ENCODE results near the gene DPP6. TPM values are rescaled to one million over a fixed set of nuclear protein-coding genes. Genes with fewer than 3 reads are reported as not detected.

DPP6 gene
- polyA plus RNA-seq, 1 of the 3 experiments (the other 2 are of a cell fraction), result not detected

DNA sequence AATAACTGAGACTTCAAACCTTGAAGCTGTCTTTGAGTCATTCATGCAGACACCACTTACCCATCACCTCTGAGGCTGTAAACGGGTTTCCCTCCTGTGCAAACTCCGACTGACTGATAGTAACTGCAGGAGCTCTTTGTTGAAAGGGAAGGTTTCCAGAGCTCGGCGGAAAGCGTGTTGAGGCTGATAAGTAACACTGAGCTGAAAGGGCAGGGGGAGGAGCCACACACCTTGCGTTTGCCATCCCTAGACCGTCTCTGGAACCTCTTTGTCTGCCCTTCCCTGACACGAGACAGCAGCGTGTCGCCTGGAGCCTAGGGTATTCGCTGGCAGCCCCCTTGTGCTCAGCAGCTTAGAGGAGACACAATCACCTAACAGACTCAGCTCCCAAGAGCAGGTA lies 816.7 kb downstream of the DPP6 start (continued):
- TF ChIP-seq REST (IDR thresholded peaks at IDR 0.05; ENCODE audit: low read depth, low read length), result no peak
- no peak for TF ChIP-seq ELF1 (IDR thresholded peaks at IDR 0.05)
- TF ChIP-seq MAX (IDR thresholded peaks at IDR 0.05; ENCODE audit: low read depth), result no peak
- no peak for TF ChIP-seq GABPA (IDR thresholded peaks at IDR 0.05; ENCODE audit: low read depth)
- no peak for TF ChIP-seq TEAD4 (IDR thresholded peaks at IDR 0.05; ENCODE audit: borderline replicate concordance, insufficient read depth)
- TF ChIP-seq RAD21 (IDR thresholded peaks at IDR 0.05; ENCODE audit: low read length), result no peak
- no peak for TF ChIP-seq POLR2AphosphoS5 (IDR thresholded peaks at IDR 0.05; ENCODE audit: low read depth, low read length)
- TF ChIP-seq RFX5 (IDR thresholded peaks at IDR 0.05; ENCODE audit: low read length), result no peak
- no peak for TF ChIP-seq MXI1 (IDR thresholded peaks at IDR 0.05; ENCODE audit: low read depth, low read length)

DNA sequence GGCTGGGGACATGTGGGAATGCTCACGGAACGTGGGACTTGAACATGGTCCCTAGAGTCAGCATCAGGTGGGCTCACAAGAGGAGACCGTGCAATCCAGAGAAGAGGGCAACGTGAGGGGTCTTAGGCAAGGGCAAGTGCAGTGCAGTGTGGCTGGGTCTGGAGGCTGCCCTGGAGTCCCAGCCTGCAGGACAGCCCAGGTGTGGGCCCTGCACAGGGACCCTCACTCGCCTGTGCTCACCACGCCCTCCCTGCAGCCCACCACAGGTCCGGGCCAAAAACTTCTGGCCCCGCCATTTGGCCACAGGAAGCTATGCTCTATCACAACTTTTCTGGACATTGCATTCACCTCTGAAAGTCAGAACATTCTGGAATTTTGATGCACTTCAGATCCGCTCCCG lies 817.2 kb downstream of the DPP6 start:
- POLR2A ChIA-PET, result no interaction called here
- Histone ChIP-seq H3K4me3 (ENCODE audit: low read depth in 2 of 2, low read length in 1 of 2) (no peak overlapping the region), H3K9me2 (no peaks in the 10 kb centered on the region), H3K79me2 (ENCODE audit: insufficient read depth) (no peaks in the 10 kb centered on the region), H4K20me1 (ENCODE audit: insufficient read depth) (no peaks in the 10 kb centered on the region), H3K4me1 (ENCODE audit: control insufficient read depth in 1 of 2, insufficient read depth in 2 of 2, low read depth in 1 of 2, low read length in 1 of 2) (peaks cover 0 to 26% of the 10 kb centered on the region in 2 experiments; a peak in 2 of 4 replicates), H3K36me3 (replicated peaks in 1 of 2; ENCODE audit: control insufficient read depth in 1 of 2, insufficient read depth in 2 of 2, low read length in 1 of 2) (no peaks in the 10 kb centered on the region), H3K27ac (ENCODE audit: low read depth in 2 of 2, low read length in 1 of 2) (no peak overlapping the region), H3F3A (replicated peaks; ENCODE audit: insufficient read depth) (no peaks in the 10 kb centered on the region), H2AFZ (ENCODE audit: low read depth) (no peak overlapping the region), H3K4me2 (no peak overlapping the region), H3K27me3 (ENCODE audit: insufficient read depth) (no peaks in the 10 kb centered on the region), H3K9me3 (peaks cover 3% of the 10 kb centered on the region; the same call in 1 of the 2 replicates), H3K9ac (no peak overlapping the region)
- 56% methylated on average over 9 of the region's 10 CpGs for WGBS (ENCODE audit: low lambda C conversion rate)
- CTCF ChIA-PET, result interaction anchor here (1.2 to 1.8 kb wide), 2 partner anchors 10 to 15 kb away, joined by 3 to 6 read pairs; no protein-coding TSS in a partner anchor
- TF ChIP-seq, protein P1, sequence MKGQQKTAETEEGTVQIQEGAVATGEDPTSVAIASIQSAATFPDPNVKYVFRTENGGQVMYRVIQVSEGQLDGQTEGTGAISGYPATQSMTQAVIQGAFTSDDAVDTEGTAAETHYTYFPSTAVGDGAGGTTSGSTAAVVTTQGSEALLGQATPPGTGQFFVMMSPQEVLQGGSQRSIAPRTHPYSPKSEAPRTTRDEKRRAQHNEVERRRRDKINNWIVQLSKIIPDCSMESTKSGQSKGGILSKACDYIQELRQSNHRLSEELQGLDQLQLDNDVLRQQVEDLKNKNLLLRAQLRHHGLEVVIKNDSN (IDR thresholded peaks at IDR 0.05; ENCODE audit: borderline replicate concordance, low read depth), result no peak
- TF ChIP-seq TCF12 (IDR thresholded peaks at IDR 0.05) (no peak), MEF2A (IDR thresholded peaks at IDR 0.05; ENCODE audit: borderline replicate concordance, low read depth) (no peak), ELF1 (IDR thresholded peaks at IDR 0.05) (no peak), REST (IDR thresholded peaks at IDR 0.05; ENCODE audit: low read depth, low read length) (no peak)
- no peak for DNase-seq
